ENCODE measurements around the gene PALLD. TPM values are rescaled to one million over a fixed set of nuclear protein-coding genes. Genes with fewer than 3 reads are reported as not detected.
A peak's percentile ranks its signal among the peaks of the same experiment; 100 is the strongest.

Gene PALLD
- total RNA-seq, 5 donors from 2014 or later (not counting 1 experiment from before 2014, with no cell fraction given) = 0.56 to 1.9 (median 0.93) TPM

DNA sequence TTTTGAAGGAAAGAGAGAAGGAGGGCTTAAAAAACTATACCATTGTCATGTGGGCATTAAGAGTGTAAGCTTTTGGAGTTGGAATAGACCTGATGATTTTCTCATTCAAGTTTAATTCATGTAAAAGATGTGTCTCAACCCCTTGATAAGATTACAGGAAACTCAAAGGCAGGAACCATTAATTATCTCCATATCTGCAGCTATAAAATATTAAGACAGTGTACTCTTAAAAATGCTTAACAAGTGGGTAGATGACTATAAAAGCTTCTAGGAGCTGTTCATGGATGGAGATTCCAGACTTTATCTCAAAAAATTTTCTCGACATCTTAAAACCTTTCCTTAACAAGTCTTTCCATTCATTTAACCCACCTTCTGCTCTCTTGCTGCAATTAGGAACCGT lies 208.3 kb downstream of the PALLD start:
- H3K27ac ChIP-seq (ENCODE audit: low read length) = no peak overlapping the region
- Mint-ChIP-seq H3K27ac (no peak overlapping the region), H3K36me3 (no peaks in the 10 kb centered on the region), H3K9me3 (no peaks in the 10 kb centered on the region), H3K4me3 (no peak overlapping the region), H3K27me3 (peaks cover 0 to 3% of the 10 kb centered on the region in 2 donors), H3K4me1 (no peaks in the 10 kb centered on the region)
- DNase-seq (no peak), ATAC-seq (replicated peaks in 1 of 4) (no peak)
- peaks cover 0 to 2% of the 10 kb centered on the region in 2 experiments for H3K27me3 ChIP-seq (replicated peaks in 1 of 2; ENCODE audit: control insufficient read depth in 2 of 2, extremely low read depth in 1 of 2, insufficient read depth in 2 of 2, low read length in 1 of 2)
- ChIA-PET POLR2A (no interaction called here), CTCF (no interaction called here)
- H3K4me3 ChIP-seq (ENCODE audit: control insufficient read depth in 1 of 2, extremely low read depth in 1 of 2, low read length in 1 of 2) = no peak overlapping the region
- no peaks in the 10 kb centered on the region for H3K4me1 ChIP-seq (ENCODE audit: control insufficient read depth in 1 of 2, extremely low read depth in 1 of 2, insufficient read depth in 2 of 2, low read length in 2 of 2)
- no peaks in the 10 kb centered on the region for H3K36me3 ChIP-seq (ENCODE audit: control insufficient read depth in 2 of 2, extremely low read depth in 1 of 2, insufficient read depth in 1 of 2, low read length in 1 of 2)
- no CpG with 5 or more reads among the region's 2 CpGs for WGBS (ENCODE audit: insufficient coverage)
- no peaks in the 10 kb centered on the region for H3K9me3 ChIP-seq

GRCh38 chr4:168707205-168707604 lies 210.4 kb downstream of the PALLD start:
- Mint-ChIP-seq H3K9me3 (no peaks in the 10 kb centered on the region), H3K27me3 (peaks cover 0 to 3% of the 10 kb centered on the region in 2 donors), H3K4me3 (no peak overlapping the region), H3K4me1 (peaks cover 0 to 10% (median 4%) of the 10 kb centered on the region in 3 donors), H3K36me3 (no peaks in the 10 kb centered on the region), H3K27ac (no peak overlapping the region)
- CTCF ChIA-PET = no interaction called here
- POLR2A ChIA-PET = no interaction called here
- peaks cover 0 to 2% of the 10 kb centered on the region in 2 experiments for H3K27me3 ChIP-seq (replicated peaks in 1 of 2; ENCODE audit: control insufficient read depth in 2 of 2, extremely low read depth in 1 of 2, insufficient read depth in 2 of 2, low read length in 1 of 2)
- no peak overlapping the region for H3K4me3 ChIP-seq (ENCODE audit: control insufficient read depth in 1 of 2, extremely low read depth in 1 of 2, low read length in 1 of 2)
- no peak overlapping the region for H3K27ac ChIP-seq (ENCODE audit: low read length)
- 91% methylated on average over 4 of the region's 4 CpGs for WGBS (ENCODE audit: insufficient coverage)
- DNase-seq (no peak), ATAC-seq (replicated peaks in 1 of 4) (no peak)
- no peaks in the 10 kb centered on the region for H3K4me1 ChIP-seq (ENCODE audit: control insufficient read depth in 1 of 2, extremely low read depth in 1 of 2, insufficient read depth in 2 of 2, low read length in 2 of 2)
- no peaks in the 10 kb centered on the region for H3K9me3 ChIP-seq
- H3K36me3 ChIP-seq (ENCODE audit: control insufficient read depth in 2 of 2, extremely low read depth in 1 of 2, insufficient read depth in 1 of 2, low read length in 1 of 2) = no peaks in the 10 kb centered on the region

GRCh38 chr4:168708108-168708507 lies 211.3 kb downstream of the PALLD start:
- ChIA-PET POLR2A (no interaction called here), CTCF (interaction anchor here in 1 of 2 donors (0.6 kb wide), 1 partner anchor 195 kb away, joined by 3 read pairs; no protein-coding TSS in a partner anchor)
- Mint-ChIP-seq H3K27ac (no peak overlapping the region), H3K36me3 (no peaks in the 10 kb centered on the region), H3K4me3 (no peak overlapping the region), H3K27me3 (peaks cover 0 to 3% of the 10 kb centered on the region in 2 donors), H3K9me3 (no peaks in the 10 kb centered on the region), H3K4me1 (peaks cover 0 to 10% (median 4%) of the 10 kb centered on the region in 3 donors)
- Histone ChIP-seq H3K4me1 (ENCODE audit: control insufficient read depth in 1 of 2, extremely low read depth in 1 of 2, insufficient read depth in 2 of 2, low read length in 2 of 2) (no peaks in the 10 kb centered on the region), H3K4me3 (ENCODE audit: control insufficient read depth in 1 of 2, extremely low read depth in 1 of 2, low read length in 1 of 2) (no peak overlapping the region), H3K9me3 (no peaks in the 10 kb centered on the region), H3K27ac (ENCODE audit: low read length) (no peak overlapping the region), H3K27me3 (replicated peaks in 1 of 2; ENCODE audit: control insufficient read depth in 2 of 2, extremely low read depth in 1 of 2, insufficient read depth in 2 of 2, low read length in 1 of 2) (peaks cover 0 to 2% of the 10 kb centered on the region in 2 experiments), H3K36me3 (ENCODE audit: control insufficient read depth in 2 of 2, extremely low read depth in 1 of 2, insufficient read depth in 1 of 2, low read length in 1 of 2) (no peaks in the 10 kb centered on the region)
- no peak for ATAC-seq (replicated peaks in 1 of 4)
- DNase-seq = no peak
- WGBS (ENCODE audit: insufficient coverage) = 82% methylated on average over 2 of the region's 4 CpGs

- CTCF ChIA-PET = no interaction called here
Observed at GRCh38 chr4:168710353-168710946, 213.6 kb downstream of the PALLD start.

GRCh38 chr4:168711197-168712140 lies 214.6 kb downstream of the PALLD start:
- ATAC-seq (replicated peaks in 1 of 4) (no peak), DNase-seq (peak in 1 of 35 experiments; percentile 4)
- Mint-ChIP-seq H3K4me3 (no peak overlapping the region), H3K27me3 (peaks cover 0 to 3% of the 10 kb centered on the region in 2 donors), H3K27ac (no peak overlapping the region), H3K36me3 (no peaks in the 10 kb centered on the region), H3K9me3 (no peaks in the 10 kb centered on the region), H3K4me1 (peaks cover 0 to 10% (median 4%) of the 10 kb centered on the region in 3 donors)
- no peaks in the 10 kb centered on the region for H3K36me3 ChIP-seq (ENCODE audit: control insufficient read depth in 2 of 2, extremely low read depth in 1 of 2, insufficient read depth in 1 of 2, low read length in 1 of 2)
- no peak overlapping the region for H3K4me3 ChIP-seq (ENCODE audit: control insufficient read depth in 1 of 2, extremely low read depth in 1 of 2, low read length in 1 of 2)
- no peaks in the 10 kb centered on the region for H3K9me3 ChIP-seq
- WGBS (ENCODE audit: insufficient coverage) = 64% methylated on average over 5 of the region's 11 CpGs
- no peak overlapping the region for H3K27ac ChIP-seq (ENCODE audit: low read length)
- no peaks in the 10 kb centered on the region for H3K4me1 ChIP-seq (ENCODE audit: control insufficient read depth in 1 of 2, extremely low read depth in 1 of 2, insufficient read depth in 2 of 2, low read length in 2 of 2)
- ChIA-PET CTCF (interaction anchor here in 1 of 2 donors (0.6 kb wide), 1 partner anchor 120 kb away, joined by 3 read pairs; no protein-coding TSS in a partner anchor), POLR2A (no interaction called here)
- no peaks in the 10 kb centered on the region for H3K27me3 ChIP-seq (replicated peaks in 1 of 2; ENCODE audit: control insufficient read depth in 2 of 2, extremely low read depth in 1 of 2, insufficient read depth in 2 of 2, low read length in 1 of 2)

More at GRCh38 chr4:168710353-168710946, 213.6 kb downstream of the PALLD start:
- H3K36me3 Mint-ChIP-seq = no peaks in the 10 kb centered on the region
- H3K27me3 ChIP-seq (replicated peaks in 1 of 2; ENCODE audit: control insufficient read depth in 2 of 2, extremely low read depth in 1 of 2, insufficient read depth in 2 of 2, low read length in 1 of 2) = peaks cover 0 to 2% of the 10 kb centered on the region in 2 experiments
- H3K4me3 ChIP-seq (ENCODE audit: control insufficient read depth in 1 of 2, extremely low read depth in 1 of 2, low read length in 1 of 2) = no peak overlapping the region
- POLR2A ChIA-PET = no interaction called here
- ATAC-seq (replicated peaks in 1 of 4) (no peak), DNase-seq (peak in 1 of 35 experiments; percentile 8)
- H3K27me3 Mint-ChIP-seq = peaks cover 0 to 3% of the 10 kb centered on the region in 2 donors
- H3K36me3 ChIP-seq (ENCODE audit: control insufficient read depth in 2 of 2, extremely low read depth in 1 of 2, insufficient read depth in 1 of 2, low read length in 1 of 2) = no peaks in the 10 kb centered on the region
- WGBS (ENCODE audit: insufficient coverage) = 20% methylated on average over 1 of the region's 3 CpGs
- H3K4me3 Mint-ChIP-seq = no peak overlapping the region
- no peaks in the 10 kb centered on the region for H3K9me3 ChIP-seq
- no peaks in the 10 kb centered on the region for H3K9me3 Mint-ChIP-seq
- no peak overlapping the region for H3K27ac Mint-ChIP-seq
- H3K27ac ChIP-seq (ENCODE audit: low read length) = no peak overlapping the region
- peaks cover 0 to 10% (median 4%) of the 10 kb centered on the region in 3 donors for H3K4me1 Mint-ChIP-seq
- no peaks in the 10 kb centered on the region for H3K4me1 ChIP-seq (ENCODE audit: control insufficient read depth in 1 of 2, extremely low read depth in 1 of 2, insufficient read depth in 2 of 2, low read length in 2 of 2)

DNA sequence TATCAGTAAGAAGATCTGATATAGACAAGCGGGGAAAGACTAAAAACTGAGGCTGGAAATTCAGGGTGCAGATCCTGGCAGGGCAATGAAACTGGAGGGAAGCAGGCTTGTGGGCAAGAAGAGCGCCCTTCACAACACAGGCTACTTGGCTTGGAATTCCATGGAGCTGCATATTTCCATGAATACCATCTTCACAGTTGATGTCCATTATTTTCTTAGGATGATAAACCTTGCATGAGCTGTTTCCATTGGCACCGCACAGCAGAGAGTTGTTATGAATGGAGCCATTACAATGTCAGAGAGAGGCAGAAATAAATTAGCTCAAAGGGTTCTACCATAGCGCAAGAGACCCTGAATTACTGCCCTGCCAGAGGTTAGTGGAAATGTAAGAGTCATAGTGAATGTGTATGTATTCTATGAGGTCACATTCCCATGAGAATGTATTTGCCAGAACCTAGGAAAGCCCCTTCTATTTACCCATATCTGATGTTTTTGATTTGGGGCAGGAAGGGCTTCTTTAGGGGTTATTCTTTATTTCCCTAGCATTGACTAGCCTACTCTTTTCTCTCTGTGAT lies 215.6 kb downstream of the PALLD start:
- no peak for ATAC-seq (replicated peaks in 1 of 4)
- ChIA-PET CTCF (interaction anchor here in 1 of 2 donors (0.6 kb wide), 1 partner anchor 231 kb away, joined by 5 read pairs; no protein-coding TSS in a partner anchor), POLR2A (no interaction called here)
- 82% methylated on average over 3 of the region's 4 CpGs for WGBS (ENCODE audit: insufficient coverage)
- Histone ChIP-seq H3K27ac (ENCODE audit: low read length) (no peak overlapping the region), H3K9me3 (no peaks in the 10 kb centered on the region), H3K4me1 (ENCODE audit: control insufficient read depth in 1 of 2, extremely low read depth in 1 of 2, insufficient read depth in 2 of 2, low read length in 2 of 2) (no peaks in the 10 kb centered on the region), H3K36me3 (ENCODE audit: control insufficient read depth in 2 of 2, extremely low read depth in 1 of 2, insufficient read depth in 1 of 2, low read length in 1 of 2) (no peaks in the 10 kb centered on the region), H3K27me3 (replicated peaks in 1 of 2; ENCODE audit: control insufficient read depth in 2 of 2, extremely low read depth in 1 of 2, insufficient read depth in 2 of 2, low read length in 1 of 2) (no peaks in the 10 kb centered on the region), H3K4me3 (ENCODE audit: control insufficient read depth in 1 of 2, extremely low read depth in 1 of 2, low read length in 1 of 2) (no peak overlapping the region)
- H3K36me3 Mint-ChIP-seq = no peaks in the 10 kb centered on the region
- peaks cover 0 to under 1% of the 10 kb centered on the region in 2 donors for H3K27me3 Mint-ChIP-seq
- no peak for DNase-seq
- peaks cover 0 to 10% (median 4%) of the 10 kb centered on the region in 3 donors for H3K4me1 Mint-ChIP-seq
- no peak overlapping the region for H3K4me3 Mint-ChIP-seq
- H3K9me3 Mint-ChIP-seq = no peaks in the 10 kb centered on the region
- H3K27ac Mint-ChIP-seq = no peak overlapping the region
